Measurements from ENCODE around the gene GDF9.

Gene GDF9

DNA sequence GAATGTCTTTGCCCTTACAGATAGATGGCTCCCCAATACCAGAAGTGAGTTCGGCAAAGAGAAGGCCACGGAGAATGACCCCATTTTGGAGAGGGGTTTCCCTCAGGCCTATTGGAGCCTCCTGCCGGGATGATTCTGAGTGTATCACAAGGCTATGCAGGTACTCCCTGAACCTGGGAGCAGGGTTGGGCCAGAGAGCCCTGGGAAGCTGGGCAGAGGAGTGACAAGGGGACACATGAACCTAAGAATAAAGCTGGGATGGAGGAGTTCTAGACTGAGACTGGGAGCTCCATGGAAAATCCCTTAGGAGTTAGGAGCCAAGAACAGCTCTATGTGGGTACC is 7.6 kb upstream of the GDF9 start:
- Histone ChIP-seq H3K27me3 (replicated peaks in 2 of 5; ENCODE audit: control insufficient read depth in 4 of 5, insufficient read depth in 5 of 5, low read length in 4 of 5) (no peaks in the 10 kb centered on the region), H3K4me3 (ENCODE audit: control insufficient read depth in 1 of 7, extremely low read depth in 1 of 7, insufficient read depth in 4 of 7, low read depth in 2 of 7, low read length in 6 of 7) (no peak overlapping the region), H3K27ac (ENCODE audit: insufficient read depth in 1 of 2, low read depth in 1 of 2, low read length in 2 of 2, poor library complexity in 1 of 2, severe bottlenecking in 2 of 2) (no peak overlapping the region), H3K36me3 (ENCODE audit: control insufficient read depth in 4 of 4, insufficient read depth in 4 of 4, low read length in 3 of 4) (peaks cover 2 to 60% (median 18%) of the 10 kb centered on the region in 4 experiments), H3K9me3 (ENCODE audit: control extremely low read depth in 1 of 5, control insufficient read depth in 4 of 5, insufficient read depth in 2 of 5, low read depth in 1 of 5, low read length in 4 of 5) (no peaks in the 10 kb centered on the region), H3K4me1 (ENCODE audit: control extremely low read depth in 1 of 4, control insufficient read depth in 4 of 4, insufficient read depth in 4 of 4, low read length in 3 of 4) (no peaks in the 10 kb centered on the region)
- no peak for DNase-seq
- POLR2A ChIA-PET = no interaction called here
- CTCF ChIA-PET = interaction anchor here (1.3 to 6.2 kb wide), 4 partner anchors 9 to 373 kb away, joined by 3 to 31 read pairs (median 7); no protein-coding TSS in a partner anchor
- 94% methylated on average over 3 of the region's 3 CpGs for WGBS (ENCODE audit: insufficient coverage)

DNA sequence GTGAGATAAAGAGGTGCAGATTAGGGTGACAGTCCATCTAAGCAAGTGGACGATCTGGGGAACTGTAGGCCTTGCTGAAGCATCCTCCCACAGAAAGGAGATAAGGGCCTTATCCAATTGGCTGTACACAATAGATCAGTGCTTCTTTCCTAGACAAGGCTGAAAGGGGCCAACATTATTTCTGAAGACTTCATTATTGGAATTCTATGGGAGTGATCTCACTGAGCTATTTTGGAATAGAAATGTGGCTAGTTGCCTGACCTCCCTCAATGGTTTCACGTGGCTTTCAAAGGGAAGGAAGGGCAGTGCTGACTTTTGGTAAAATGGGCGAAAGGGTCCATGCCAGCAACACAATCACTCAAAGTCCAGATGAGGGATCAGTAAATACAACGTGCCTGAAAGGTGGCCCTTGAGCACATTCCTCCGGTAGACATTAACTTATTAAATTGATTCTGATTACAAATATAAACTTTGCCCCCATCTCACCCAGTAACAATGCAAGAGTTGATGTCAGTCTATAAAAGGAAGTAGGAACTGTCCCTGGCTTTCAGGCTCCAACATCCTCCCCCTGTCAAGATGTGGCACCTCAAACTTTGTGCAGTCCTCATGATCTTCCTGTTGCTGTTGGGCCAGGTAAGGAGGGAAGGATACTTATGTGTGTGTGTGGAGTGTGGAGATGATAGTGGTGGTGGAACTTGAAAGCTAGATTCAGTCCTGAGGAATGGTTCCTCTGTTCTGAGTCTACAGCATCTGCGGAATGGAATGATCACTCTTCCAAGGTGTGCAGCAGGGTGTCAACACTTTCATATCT is 7.1 kb upstream of the GDF9 start, which contains the start of gene LEAP2:
TSS of gene LEAP2 (plus strand) at position 550 of the 811 bp plus-strand sequence. CDS start at position 577, 27 bp downstream.
- Histone ChIP-seq H3K4me3 (ENCODE audit: control insufficient read depth in 1 of 7, extremely low read depth in 1 of 7, insufficient read depth in 4 of 7, low read depth in 2 of 7, low read length in 6 of 7) (no peak within 1 kb of the TSS), H3K27me3 (replicated peaks in 2 of 5; ENCODE audit: control insufficient read depth in 4 of 5, insufficient read depth in 5 of 5, low read length in 4 of 5) (no peaks in the 10 kb centered on the region), H3K9me3 (ENCODE audit: control extremely low read depth in 1 of 5, control insufficient read depth in 4 of 5, insufficient read depth in 2 of 5, low read depth in 1 of 5, low read length in 4 of 5) (no peaks in the 10 kb centered on the region), H3K4me1 (ENCODE audit: control extremely low read depth in 1 of 4, control insufficient read depth in 4 of 4, insufficient read depth in 4 of 4, low read length in 3 of 4) (no peaks in the 10 kb centered on the region), H3K27ac (ENCODE audit: insufficient read depth in 1 of 2, low read depth in 1 of 2, low read length in 2 of 2, poor library complexity in 1 of 2, severe bottlenecking in 2 of 2) (no peak within 1 kb of the TSS), H3K36me3 (ENCODE audit: control insufficient read depth in 4 of 4, insufficient read depth in 4 of 4, low read length in 3 of 4) (peaks cover 2 to 61% (median 20%) of the 10 kb centered on the region in 4 experiments)
- CTCF ChIA-PET = interaction anchor here (0.8 to 6.2 kb wide), 8 partner anchors 7 to 48 kb away, joined by 3 to 31 read pairs (median 4); no protein-coding TSS in a partner anchor
- 90% methylated on average over 3 of the region's 6 CpGs for WGBS (ENCODE audit: insufficient coverage)
- POLR2A ChIA-PET = no interaction called here
- no peak for DNase-seq

DNA sequence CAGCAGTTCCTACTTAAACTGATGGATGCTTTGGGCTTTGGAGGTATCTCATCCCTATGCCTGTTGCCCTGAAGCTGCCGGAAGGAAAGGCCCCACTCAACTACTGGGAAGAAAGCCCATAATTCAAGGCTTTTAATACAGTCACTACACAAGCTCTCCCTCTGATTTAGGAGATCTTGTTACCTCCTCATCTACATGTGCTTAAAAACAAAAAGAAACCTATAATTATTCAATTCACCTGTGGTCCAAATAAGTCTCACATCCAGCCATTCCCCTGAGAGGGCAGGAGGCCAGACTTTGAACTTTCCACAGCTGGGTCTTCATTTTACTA is 6.5 kb upstream of the GDF9 start:
- Histone ChIP-seq H3K9me3 (ENCODE audit: control extremely low read depth in 1 of 5, control insufficient read depth in 4 of 5, insufficient read depth in 2 of 5, low read depth in 1 of 5, low read length in 4 of 5) (no peaks in the 10 kb centered on the region), H3K27ac (ENCODE audit: insufficient read depth in 1 of 2, low read depth in 1 of 2, low read length in 2 of 2, poor library complexity in 1 of 2, severe bottlenecking in 2 of 2) (no peak overlapping the region), H3K4me3 (ENCODE audit: control insufficient read depth in 1 of 7, extremely low read depth in 1 of 7, insufficient read depth in 4 of 7, low read depth in 2 of 7, low read length in 6 of 7) (no peak overlapping the region), H3K27me3 (replicated peaks in 2 of 5; ENCODE audit: control insufficient read depth in 4 of 5, insufficient read depth in 5 of 5, low read length in 4 of 5) (no peaks in the 10 kb centered on the region), H3K36me3 (ENCODE audit: control insufficient read depth in 4 of 4, insufficient read depth in 4 of 4, low read length in 3 of 4) (peaks cover 4 to 60% (median 19%) of the 10 kb centered on the region in 4 experiments), H3K4me1 (ENCODE audit: control extremely low read depth in 1 of 4, control insufficient read depth in 4 of 4, insufficient read depth in 4 of 4, low read length in 3 of 4) (peaks cover 0 to under 1% (median 0%) of the 10 kb centered on the region in 4 experiments)
- ChIA-PET POLR2A (no interaction called here), CTCF (interaction anchor here (0.8 to 6.2 kb wide), 7 partner anchors 8 to 48 kb away, joined by 3 to 31 read pairs (median 3); no protein-coding TSS in a partner anchor)
- DNase-seq = no peak
- WGBS (ENCODE audit: insufficient coverage) = 100% methylated on average over 1 of the region's 1 CpG

DNA sequence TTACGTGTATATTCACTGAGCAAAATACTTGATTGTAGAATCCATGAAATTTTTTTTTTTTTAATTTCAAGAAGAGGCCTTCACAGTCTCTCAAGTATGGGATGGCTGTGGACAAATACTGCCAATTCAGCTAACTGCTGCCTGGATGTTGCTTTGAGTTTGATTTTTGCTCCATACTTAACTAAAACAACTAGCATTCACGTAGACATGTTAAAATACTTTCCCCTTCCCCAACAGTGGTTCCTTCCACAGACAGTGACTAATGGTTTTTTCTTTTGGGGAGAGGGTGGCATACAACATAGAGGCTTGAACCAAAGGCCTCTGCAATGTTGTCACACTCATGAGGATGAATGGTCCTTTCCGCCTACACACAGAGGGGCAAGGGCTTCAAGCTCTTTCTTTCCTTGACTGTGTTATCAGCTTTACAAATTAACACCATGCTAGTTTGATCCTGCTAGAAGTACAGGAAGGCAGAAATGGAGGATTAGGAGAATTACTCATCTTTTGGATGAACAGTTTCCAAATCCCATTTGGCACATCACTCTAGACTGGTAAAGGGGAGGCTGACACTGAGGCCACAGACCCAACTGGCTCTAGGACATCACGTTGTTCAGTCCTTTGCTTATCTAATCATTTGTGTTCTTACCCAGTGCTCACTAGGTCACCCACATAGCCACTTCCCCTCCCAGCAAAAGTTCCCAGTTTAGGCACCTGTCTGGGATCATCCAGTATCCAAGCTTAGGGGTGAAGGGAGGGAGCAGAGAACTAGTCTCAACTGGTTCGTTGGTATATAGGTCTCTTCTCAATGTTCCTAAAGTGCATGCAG is 5.4 kb upstream of the GDF9 start:
- Histone ChIP-seq H3K4me1 (ENCODE audit: control extremely low read depth in 1 of 4, control insufficient read depth in 4 of 4, insufficient read depth in 4 of 4, low read length in 3 of 4) (peaks cover 5 to 11% (median 7%) of the 10 kb centered on the region in 4 experiments), H3K27ac (ENCODE audit: insufficient read depth in 1 of 2, low read depth in 1 of 2, low read length in 2 of 2, poor library complexity in 1 of 2, severe bottlenecking in 2 of 2) (no peak overlapping the region), H3K36me3 (ENCODE audit: control insufficient read depth in 4 of 4, insufficient read depth in 4 of 4, low read length in 3 of 4) (peaks cover 4 to 58% (median 20%) of the 10 kb centered on the region in 4 experiments), H3K9me3 (ENCODE audit: control extremely low read depth in 1 of 5, control insufficient read depth in 4 of 5, insufficient read depth in 2 of 5, low read depth in 1 of 5, low read length in 4 of 5) (no peaks in the 10 kb centered on the region), H3K27me3 (replicated peaks in 2 of 5; ENCODE audit: control insufficient read depth in 4 of 5, insufficient read depth in 5 of 5, low read length in 4 of 5) (no peaks in the 10 kb centered on the region), H3K4me3 (ENCODE audit: control insufficient read depth in 1 of 7, extremely low read depth in 1 of 7, insufficient read depth in 4 of 7, low read depth in 2 of 7, low read length in 6 of 7) (no peak overlapping the region)
- POLR2A ChIA-PET = no interaction called here
- CTCF ChIA-PET = interaction anchor here (1.2 to 6.2 kb wide), 4 partner anchors 8 to 41 kb away, joined by 3 to 31 read pairs (median 6); partner anchors contain the start of gene SHROOM1
- no peak for DNase-seq
- WGBS (ENCODE audit: insufficient coverage) = 93% methylated on average over 3 of the region's 5 CpGs

DNA sequence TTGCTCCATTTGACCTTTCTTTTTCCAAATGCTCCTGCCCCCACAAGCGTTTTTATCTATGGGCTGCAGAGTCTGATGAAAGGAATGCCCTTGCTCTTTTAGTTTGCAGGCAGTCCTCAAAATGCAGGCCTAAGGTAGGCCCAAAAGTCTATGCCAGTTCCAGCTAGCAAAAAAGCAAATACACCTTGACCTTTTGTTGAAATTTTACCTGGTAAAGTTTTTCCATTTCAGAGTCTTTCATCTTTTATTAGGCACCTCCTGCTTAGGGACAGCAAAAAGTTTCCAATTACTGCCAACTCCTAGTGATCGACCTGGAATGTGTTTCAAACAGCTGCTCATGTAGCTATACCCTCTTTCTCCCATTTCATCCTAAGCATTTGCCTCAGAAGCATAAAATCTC is 4.5 kb upstream of the GDF9 start:
- Histone ChIP-seq H3K4me1 (ENCODE audit: control extremely low read depth in 1 of 4, control insufficient read depth in 4 of 4, insufficient read depth in 4 of 4, low read length in 3 of 4) (peaks cover 5 to 15% (median 12%) of the 10 kb centered on the region in 4 experiments), H3K27me3 (replicated peaks in 2 of 5; ENCODE audit: control insufficient read depth in 4 of 5, insufficient read depth in 5 of 5, low read length in 4 of 5) (no peaks in the 10 kb centered on the region), H3K4me3 (ENCODE audit: control insufficient read depth in 1 of 7, extremely low read depth in 1 of 7, insufficient read depth in 4 of 7, low read depth in 2 of 7, low read length in 6 of 7) (no peak overlapping the region), H3K36me3 (ENCODE audit: control insufficient read depth in 4 of 4, insufficient read depth in 4 of 4, low read length in 3 of 4) (peaks cover 4 to 56% (median 20%) of the 10 kb centered on the region in 4 experiments), H3K9me3 (ENCODE audit: control extremely low read depth in 1 of 5, control insufficient read depth in 4 of 5, insufficient read depth in 2 of 5, low read depth in 1 of 5, low read length in 4 of 5) (no peaks in the 10 kb centered on the region), H3K27ac (ENCODE audit: insufficient read depth in 1 of 2, low read depth in 1 of 2, low read length in 2 of 2, poor library complexity in 1 of 2, severe bottlenecking in 2 of 2) (no peak overlapping the region)
- ChIA-PET POLR2A (no interaction called here), CTCF (interaction anchor here (1.2 to 6.2 kb wide), 4 partner anchors 9 to 50 kb away, joined by 3 to 31 read pairs (median 6); partner anchors contain the start of gene SHROOM1)
- no peak for DNase-seq
- 94% methylated on average over 2 of the region's 2 CpGs for WGBS (ENCODE audit: insufficient coverage)

DNA sequence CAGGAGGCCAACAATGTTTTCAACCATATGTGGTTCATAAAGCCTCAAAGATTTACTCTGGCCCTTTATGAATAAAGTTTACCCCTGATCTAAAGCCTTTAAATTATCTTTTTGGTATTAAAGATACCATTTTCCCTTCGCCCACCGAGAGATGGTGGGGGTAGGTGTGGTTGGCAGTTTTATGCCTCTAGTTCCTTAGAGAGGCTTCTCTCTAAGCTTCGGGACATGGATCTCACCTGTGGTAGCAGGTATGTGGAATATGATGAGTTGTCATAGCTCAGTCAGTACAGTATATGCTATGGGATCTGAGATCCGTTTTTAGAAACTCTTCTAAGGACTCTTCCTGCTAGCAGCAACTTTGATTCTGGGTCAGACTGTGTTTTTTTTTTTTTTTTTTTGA is 2.5 kb upstream of the GDF9 start:
- no peaks in the 10 kb centered on the region for H3K9me3 ChIP-seq (ENCODE audit: control extremely low read depth in 1 of 5, control insufficient read depth in 4 of 5, insufficient read depth in 2 of 5, low read depth in 1 of 5, low read length in 4 of 5)
- POLR2A ChIA-PET = no interaction called here
- CTCF ChIA-PET = interaction anchor here (0.6 to 2.8 kb wide), 5 partner anchors 11 to 1930 kb away, joined by 3 to 14 read pairs (median 3); no protein-coding TSS in a partner anchor
- H3K4me1 ChIP-seq (ENCODE audit: control extremely low read depth in 1 of 4, control insufficient read depth in 4 of 4, insufficient read depth in 4 of 4, low read length in 3 of 4) = peaks cover 5 to 20% (median 17%) of the 10 kb centered on the region in 4 experiments
- no peaks in the 10 kb centered on the region for H3K27me3 ChIP-seq (replicated peaks in 2 of 5; ENCODE audit: control insufficient read depth in 4 of 5, insufficient read depth in 5 of 5, low read length in 4 of 5)
- H3K36me3 ChIP-seq (ENCODE audit: control insufficient read depth in 4 of 4, insufficient read depth in 4 of 4, low read length in 3 of 4) = peaks cover 4 to 49% (median 17%) of the 10 kb centered on the region in 4 experiments
- H3K4me3 ChIP-seq (ENCODE audit: control insufficient read depth in 1 of 7, extremely low read depth in 1 of 7, insufficient read depth in 4 of 7, low read depth in 2 of 7, low read length in 6 of 7) = no peak overlapping the region
- 100% methylated on average over 3 of the region's 4 CpGs for WGBS (ENCODE audit: insufficient coverage)
- H3K27ac ChIP-seq (ENCODE audit: insufficient read depth in 1 of 2, low read depth in 1 of 2, low read length in 2 of 2, poor library complexity in 1 of 2, severe bottlenecking in 2 of 2) = no peak overlapping the region
- no peak for DNase-seq

Measured in common myeloid progenitor, CD34-positive (primary cell).